SK-N-SH (cell line): ENCODE results near the gene MAD1L1. TPM values are rescaled to one million over a fixed set of nuclear protein-coding genes. Genes with fewer than 3 reads are reported as not detected.

Experiments used
- CTCF ChIA-PET: fragments of 300-600, 350-600 bp; formaldehyde crosslinking; extraction: SDS; loops from one replicate; lab custom pipeline; 2021; lab: Yijun Ruan, JAX
- POLR2A ChIA-PET: fragments of 350-600 bp; sonication (Branson Sonifier 250); formaldehyde crosslinking; extraction: SDS; loops from one replicate; lab custom pipeline; 2020; ENCODE audit warnings: antibody characterized with exemption, inconsistent platforms; lab: Yijun Ruan, JAX
- DNase-seq: peaks from one replicate; pipeline ENCODE4 v3.0.0; 2012
- H2AFZ ChIP-seq: fragments of 200-600 bp; sonication (generic); 2 replicates; pipeline ENCODE4 v1.8.1; 2016; ENCODE audit warnings: antibody characterized with exemption, mild to moderate bottlenecking, low read depth
- H3F3A ChIP-seq: fragments of 200-600 bp; sonication (generic); replicated peaks from 2 replicates; pipeline ENCODE3; 2016; ENCODE audit warnings: antibody characterized with exemption, mild to moderate bottlenecking; ENCODE audit not compliant: insufficient read depth
- H3K27ac ChIP-seq, 2 experiments: fragments of 200-500 bp in 1 of 2; fragments of 200-600 bp in 1 of 2; sonication (Bioruptor generic) in 1 of 2; sonication (generic), shearing (Covaris generic) in 1 of 2; 2 replicates each; pipeline versions ENCODE4 v1.5.1 to v1.6.1; 2014 to 2016; ENCODE audit warnings: low read depth in 2 of 2, inconsistent platforms in 1 of 2, low read length in 1 of 2, mild to moderate bottlenecking in 1 of 2, mixed read lengths in 1 of 2
- H3K27me3 ChIP-seq: fragments of 200-600 bp; sonication (generic), shearing (Covaris generic); 2 replicates; pipeline ENCODE4 v1.6.1; 2016; ENCODE audit warnings: mixed run types; ENCODE audit not compliant: insufficient read depth
- H3K36me3 ChIP-seq, 2 experiments: fragments of 200-500 bp in 1 of 2; fragments of 200-600 bp in 1 of 2; sonication (Bioruptor generic) in 1 of 2; sonication (generic) in 1 of 2; replicated peaks in 1 of 2; 2 replicates each; pipeline versions ENCODE3 to v1.5.1; 2014 to 2016; ENCODE audit warnings: low read length in 1 of 2, mild to moderate bottlenecking in 1 of 2; ENCODE audit not compliant: insufficient read depth in 2 of 2, control insufficient read depth in 1 of 2
- H3K4me1 ChIP-seq, 2 experiments: fragments of 200-500 bp in 1 of 2; fragments of 200-600 bp in 1 of 2; sonication (Bioruptor generic) in 1 of 2; sonication (generic), shearing (Covaris generic) in 1 of 2; 2 replicates each; pipeline versions ENCODE4 v1.5.1 to v1.6.1; 2014 to 2016; ENCODE audit warnings: low read depth in 1 of 2, low read length in 1 of 2, mixed run types in 1 of 2; ENCODE audit not compliant: insufficient read depth in 2 of 2, control insufficient read depth in 1 of 2
- H3K4me2 ChIP-seq: fragments of 200-600 bp; sonication (generic), shearing (Covaris generic); 2 replicates; pipeline ENCODE4 v1.6.1; 2017; ENCODE audit warnings: mixed run types
- H3K4me3 ChIP-seq, 2 experiments: fragments of 200-500 bp in 1 of 2; fragments of 200-600 bp in 1 of 2; sonication (Bioruptor generic) in 1 of 2; sonication (generic), shearing (Covaris generic) in 1 of 2; 2 replicates each; pipeline versions ENCODE4 v1.5.1 to v1.8.1; 2014 to 2016; ENCODE audit warnings: low read depth in 2 of 2, inconsistent platforms in 1 of 2, low read length in 1 of 2, mild to moderate bottlenecking in 1 of 2, mixed read lengths in 1 of 2, moderate library complexity in 1 of 2
- H3K79me2 ChIP-seq: fragments of 200-600 bp; sonication (generic); 2 replicates; pipeline ENCODE4 v1.8.1; 2017; ENCODE audit warnings: mild to moderate bottlenecking; ENCODE audit not compliant: insufficient read depth
- H3K9ac ChIP-seq: fragments of 200-600 bp; sonication (generic); 2 replicates; pipeline ENCODE4 v1.6.1; 2017; ENCODE audit warnings: mixed run types
- H3K9me2 ChIP-seq: fragments of 200-600 bp; sonication (generic); 2 replicates; pipeline ENCODE4 v1.6.1; 2017; ENCODE audit warnings: mixed run types
- H3K9me3 ChIP-seq: fragments of 200-600 bp; sonication (generic); 2 replicates; pipeline ENCODE4 v1.6.1; 2017; ENCODE audit warnings: mixed run types, mild to moderate bottlenecking, moderate library complexity
- H4K20me1 ChIP-seq: fragments of 200-600 bp; sonication (generic); 2 replicates; pipeline ENCODE4 v1.6.1; 2017; ENCODE audit warnings: mild to moderate bottlenecking, mixed run types; ENCODE audit not compliant: insufficient read depth
- CHD2 ChIP-seq: fragments of 150-350 bp; IDR thresholded peaks from 2 replicates; pipeline ENCODE4 v1.6.1; 2018; ENCODE audit warnings: low read length; ENCODE audit not compliant: partially characterized antibody
- CTCF ChIP-seq: fragments of 200-600 bp; sonication (generic); IDR thresholded peaks from 2 replicates; pipeline ENCODE4 v1.6.1; 2017; ENCODE audit warnings: antibody characterized with exemption, mild to moderate bottlenecking, moderate library complexity
- FOSL2 ChIP-seq: IDR thresholded peaks from 2 replicates; pipeline ENCODE4 v1.4.0; 2012; ENCODE audit warnings: low read depth, mild to moderate bottlenecking, moderate library complexity, borderline replicate concordance
- FOXJ3 ChIP-seq: sonication (generic); formaldehyde crosslinking; IDR thresholded peaks from 2 replicates; pipeline ENCODE4 v1.5.1; 2020; ENCODE audit warnings: mild to moderate bottlenecking, missing genetic modification reagents
- FOXM1 ChIP-seq: IDR thresholded peaks from 2 replicates; pipeline ENCODE4 v1.4.0; 2012; ENCODE audit warnings: low read depth, mild to moderate bottlenecking
- GABPA ChIP-seq: IDR thresholded peaks from 2 replicates; pipeline ENCODE4 v1.4.0; 2012; ENCODE audit warnings: low read depth, mild to moderate bottlenecking
- JUND ChIP-seq: IDR thresholded peaks from 2 replicates; pipeline ENCODE4 v1.4.0; 2012
- MEF2A ChIP-seq: IDR thresholded peaks from 2 replicates; pipeline ENCODE4 v1.4.0; 2012; ENCODE audit warnings: low read depth, borderline replicate concordance
- MXI1 ChIP-seq: IDR thresholded peaks from 2 replicates; pipeline ENCODE4 v1.6.1; 2012; ENCODE audit warnings: mild to moderate bottlenecking, low read depth, low read length, improper control_type of control experiment
- NFIC ChIP-seq: IDR thresholded peaks from 2 replicates; pipeline ENCODE4 v1.4.0; 2012; ENCODE audit warnings: borderline replicate concordance
- NRF1 ChIP-seq: IDR thresholded peaks from 2 replicates; pipeline ENCODE4 v1.6.1; 2012; ENCODE audit warnings: low read depth, mild to moderate bottlenecking, low read length
- PBX3 ChIP-seq: IDR thresholded peaks from 2 replicates; pipeline ENCODE4; 2012
- POLR2AphosphoS5 ChIP-seq: IDR thresholded peaks from 2 replicates; pipeline ENCODE4 v1.6.1; 2012; ENCODE audit warnings: low read depth, low read length
- REST ChIP-seq: IDR thresholded peaks from 2 replicates; pipeline ENCODE4 v1.6.1; 2012; ENCODE audit warnings: mild to moderate bottlenecking, low read depth, low read length, moderate library complexity
- RXRA ChIP-seq: IDR thresholded peaks from 2 replicates; pipeline ENCODE4 v1.4.0; 2012; ENCODE audit warnings: low read depth, mild to moderate bottlenecking, borderline replicate concordance
- TAF1 ChIP-seq: IDR thresholded peaks from 2 replicates; pipeline ENCODE4 v1.6.1; 2012; ENCODE audit warnings: low read depth, mild to moderate bottlenecking, low read length, moderate library complexity, borderline replicate concordance
- USF1 ChIP-seq: IDR thresholded peaks from 2 replicates; pipeline ENCODE4 v1.4.0; 2012; ENCODE audit warnings: low read depth, borderline replicate concordance
- WGBS: methylation state at CpG from one replicate; pipeline ENCODE4 v1.1.6; 2017; ENCODE audit warnings: low lambda C conversion rate; 5-methylcytosine and 5-hydroxymethylcytosine counted together
- polyA plus RNA-seq, 3 experiments: library from polyadenylated mRNA; depleted of rRNA; stranded (reverse); fragments of >200 nt; gene quantifications; 2 replicates each; pipeline ENCODE4 v1.2.3, GENCODE V29; 2012
- TF ChIP-seq, protein P1 (sequence below): IDR thresholded peaks from 2 replicates; pipeline ENCODE4 v1.4.0; 2012; ENCODE audit warnings: low read depth
- TF ChIP-seq, protein P2 (sequence below): fragments of 150-350 bp; IDR thresholded peaks from 2 replicates; pipeline ENCODE4 v1.6.1; 2016; ENCODE audit warnings: mild to moderate bottlenecking, low read depth, low read length

MAD1L1 gene
- polyA plus RNA-seq, 1 of the 3 experiments (the other 2 are of a cell fraction) = 46.2 TPM

DNA sequence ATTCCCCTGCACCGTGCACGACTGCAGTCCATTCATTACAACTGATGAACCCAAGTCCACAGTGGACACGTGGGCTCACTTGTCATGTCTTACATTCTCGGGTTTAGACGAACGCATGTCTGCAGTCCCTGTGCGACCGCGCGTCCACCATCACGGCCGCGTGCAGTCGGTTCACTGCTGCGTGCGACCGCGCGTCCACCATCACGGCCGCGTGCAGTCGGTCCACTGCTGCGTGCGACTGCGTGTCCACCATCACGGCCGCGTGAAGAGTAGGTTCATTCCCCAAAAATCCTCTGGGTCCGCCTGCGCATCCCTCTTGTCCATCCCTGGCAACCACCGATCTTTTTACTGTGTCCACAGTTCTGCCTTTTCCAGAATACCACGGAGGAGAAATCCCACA, 100.5 kb downstream of the MAD1L1 start:
- Histone ChIP-seq H3K36me3 (peaks cover 0 to 28% of the 10 kb centered on the region in 2 experiments), H3F3A (no peaks in the 10 kb centered on the region), H3K27me3 (no peaks in the 10 kb centered on the region), H4K20me1 (no peaks in the 10 kb centered on the region), H3K4me2 (no peak overlapping the region), H3K27ac (no peak overlapping the region), H3K79me2 (no peaks in the 10 kb centered on the region), H3K9me2 (no peaks in the 10 kb centered on the region), H3K4me3 (no peak overlapping the region), H3K9ac (no peak overlapping the region), H3K4me1 (peaks cover 0 to 9% of the 10 kb centered on the region in 2 experiments; a peak in 2 of 4 replicates), H2AFZ (no peak overlapping the region), H3K9me3 (no peaks in the 10 kb centered on the region)
- ChIA-PET CTCF (no interaction called here), POLR2A (no interaction called here)
- DNase-seq = no peak
- WGBS = 94% methylated on average over 33 of the region's 33 CpGs
- TF ChIP-seq NRF1 = no peak
- TF ChIP-seq, protein P1, sequence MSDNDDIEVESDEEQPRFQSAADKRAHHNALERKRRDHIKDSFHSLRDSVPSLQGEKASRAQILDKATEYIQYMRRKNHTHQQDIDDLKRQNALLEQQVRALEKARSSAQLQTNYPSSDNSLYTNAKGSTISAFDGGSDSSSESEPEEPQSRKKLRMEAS = no peak
- no peak for TF ChIP-seq CTCF
- no peak for TF ChIP-seq JUND
- no peak for TF ChIP-seq MXI1
- TF ChIP-seq NFIC = no peak
- no peak for TF ChIP-seq FOXJ3
- TF ChIP-seq TAF1 = no peak
- TF ChIP-seq, protein P2, sequence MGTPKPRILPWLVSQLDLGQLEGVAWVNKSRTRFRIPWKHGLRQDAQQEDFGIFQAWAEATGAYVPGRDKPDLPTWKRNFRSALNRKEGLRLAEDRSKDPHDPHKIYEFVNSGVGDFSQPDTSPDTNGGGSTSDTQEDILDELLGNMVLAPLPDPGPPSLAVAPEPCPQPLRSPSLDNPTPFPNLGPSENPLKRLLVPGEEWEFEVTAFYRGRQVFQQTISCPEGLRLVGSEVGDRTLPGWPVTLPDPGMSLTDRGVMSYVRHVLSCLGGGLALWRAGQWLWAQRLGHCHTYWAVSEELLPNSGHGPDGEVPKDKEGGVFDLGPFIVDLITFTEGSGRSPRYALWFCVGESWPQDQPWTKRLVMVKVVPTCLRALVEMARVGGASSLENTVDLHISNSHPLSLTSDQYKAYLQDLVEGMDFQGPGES = no peak
- TF ChIP-seq MEF2A = no peak
- TF ChIP-seq FOXM1 = no peak
- TF ChIP-seq USF1 = no peak
- TF ChIP-seq GABPA = no peak
- no peak for TF ChIP-seq CHD2

- Histone ChIP-seq H3K4me1 (peaks cover 0 to 11% of the 10 kb centered on the region in 2 experiments; a peak in 2 of 4 replicates), H3K36me3 (peaks cover 0 to 31% of the 10 kb centered on the region in 2 experiments), H3K27me3 (no peaks in the 10 kb centered on the region), H4K20me1 (no peaks in the 10 kb centered on the region), H3K79me2 (no peaks in the 10 kb centered on the region), H3K27ac (no peak overlapping the region), H3K9me3 (no peaks in the 10 kb centered on the region), H3F3A (no peaks in the 10 kb centered on the region), H3K9ac (no peak overlapping the region), H3K9me2 (no peaks in the 10 kb centered on the region), H3K4me2 (no peak overlapping the region), H3K4me3 (no peak overlapping the region), H2AFZ (no peak overlapping the region)
- POLR2A ChIA-PET = no interaction called here
- DNase-seq = no peak
- CTCF ChIA-PET = no interaction called here
- WGBS = 96% methylated on average over 9 of the region's 10 CpGs
- TF ChIP-seq POLR2AphosphoS5 = no peak
- no peak for TF ChIP-seq PBX3
- no peak for TF ChIP-seq FOSL2
- no peak for TF ChIP-seq RXRA
- TF ChIP-seq, protein P2 = no peak
- no peak for TF ChIP-seq REST
- TF ChIP-seq TAF1 = no peak
Observed at GRCh38 chr7:2131800-2132199, 100.9 kb downstream of the MAD1L1 start.
